GM10847 (cell line): ENCODE measurements around the gene SORBS2.

Experiments used
- POLR2A ChIP-seq: IDR thresholded peaks from 2 replicates; pipeline ENCODE4 v1.6.1; 2011; ENCODE audit not compliant: insufficient read length; ENCODE audit errors: extremely low read depth

SORBS2 gene

GRCh38 chr4:185651851-185652250, 160.1 kb downstream of the SORBS2 start:
- TF ChIP-seq POLR2A: no peak

GRCh38 chr4:185651137-185651677, 160.8 kb downstream of the SORBS2 start:
- no peak for TF ChIP-seq POLR2A

- no peak for TF ChIP-seq POLR2A
These were observed 163.4 kb downstream of the SORBS2 start for GRCh38 chr4:185648631-185649030.

GRCh38 chr4:185645403-185645802, 166.6 kb downstream of the SORBS2 start:
- no peak for TF ChIP-seq POLR2A

GRCh38 chr4:185644408-185644807, 167.6 kb downstream of the SORBS2 start:
- TF ChIP-seq POLR2A: no peak

- no peak for TF ChIP-seq POLR2A
These were observed 169.1 kb downstream of the SORBS2 start for GRCh38 chr4:185642907-185643306.

GRCh38 chr4:185640811-185641675, 171.0 kb downstream of the SORBS2 start:
- TF ChIP-seq POLR2A: no peak

- TF ChIP-seq POLR2A: no peak
These were observed 173.3 kb downstream of the SORBS2 start for GRCh38 chr4:185638548-185639301.

GRCh38 chr4:185638093-185638492, 173.9 kb downstream of the SORBS2 start:
- no peak for TF ChIP-seq POLR2A

- no peak for TF ChIP-seq POLR2A
These were observed 174.7 kb downstream of the SORBS2 start for GRCh38 chr4:185637163-185637875.

GRCh38 chr4:185634066-185634652, 177.8 kb downstream of the SORBS2 start:
- TF ChIP-seq POLR2A: no peak

- no peak for TF ChIP-seq POLR2A
These were observed 185.2 kb downstream of the SORBS2 start for GRCh38 chr4:185626798-185627197.

- TF ChIP-seq POLR2A: no peak
These were observed 186.5 kb downstream of the SORBS2 start for GRCh38 chr4:185625503-185625902.

- no peak for TF ChIP-seq POLR2A
These were observed 187.8 kb downstream of the SORBS2 start for GRCh38 chr4:185624259-185624589.
